Tibial artery (tissue), 4 donors: ENCODE measurements around the gene ACTL8.
"Not testable (repeated sequence)": the region's sequence is repeated elsewhere in the genome, so short reads cannot be mapped to it uniquely, and the experiment has no call there.

Experiments used
- DNase-seq, 2 donors: peaks; one replicate each; pipeline ENCODE4 v3.0.0-alpha.2; 2019
- H3K27ac ChIP-seq, 2 donors: fragments of 200-600 bp; sonication (generic) in 1 of 2; 1 replicate in 1 of 2; 2 replicates in 1 of 2; pipeline ENCODE4 v1.5.1; 2018 to 2019; ENCODE audit warnings: mild to moderate bottlenecking in 1 of 2
- H3K27me3 ChIP-seq, 2 donors: fragments of 200-600 bp; sonication (generic) in 1 of 2; one replicate each; pipeline versions ENCODE4 v1.5.1 to v1.6.0; 2016 to 2019
- H3K36me3 ChIP-seq, 3 donors: fragments of 200-600 bp; sonication (generic) in 2 of 3; one replicate each; pipeline ENCODE4 v1.5.1; 2016 to 2019; ENCODE audit warnings: mild to moderate bottlenecking in 2 of 3
- H3K4me1 ChIP-seq, 4 donors: fragments of 200-600 bp; sonication (generic) in 2 of 4; 1 replicate in 3 of 4; 2 replicates in 1 of 4; pipeline ENCODE4 v1.5.1; 2016 to 2019
- H3K4me3 ChIP-seq, 2 donors: fragments of 200-600 bp; sonication (generic) in 1 of 2; 1 replicate in 1 of 2; 2 replicates in 1 of 2; pipeline ENCODE4 v1.5.1; 2018 to 2019; ENCODE audit warnings: mild to moderate bottlenecking in 2 of 2
- H3K9me3 ChIP-seq, 3 donors: fragments of 200-600 bp; sonication (generic) in 1 of 3; one replicate each; pipeline ENCODE4 v1.5.1; 2016 to 2019
- intact Hi-C: fragments of 100-400 bp; cut with DNase I; formaldehyde crosslinking; loops from one replicate; pipeline ENCODE4 v1.15.0; 2023; ENCODE audit warnings: low total_unique reads
- TF ChIP-seq, protein P1 (sequence below), 2 experiments: fragments of 200-600 bp in 1 of 2; fragments of 450-650 bp in 1 of 2; IDR thresholded peaks; one replicate each; pipeline ENCODE4 v1.5.1; 2017 to 2019; ENCODE audit warnings: antibody characterized with exemption in 2 of 2, mild to moderate bottlenecking in 1 of 2, moderate library complexity in 1 of 2

ACTL8 gene

DNA sequence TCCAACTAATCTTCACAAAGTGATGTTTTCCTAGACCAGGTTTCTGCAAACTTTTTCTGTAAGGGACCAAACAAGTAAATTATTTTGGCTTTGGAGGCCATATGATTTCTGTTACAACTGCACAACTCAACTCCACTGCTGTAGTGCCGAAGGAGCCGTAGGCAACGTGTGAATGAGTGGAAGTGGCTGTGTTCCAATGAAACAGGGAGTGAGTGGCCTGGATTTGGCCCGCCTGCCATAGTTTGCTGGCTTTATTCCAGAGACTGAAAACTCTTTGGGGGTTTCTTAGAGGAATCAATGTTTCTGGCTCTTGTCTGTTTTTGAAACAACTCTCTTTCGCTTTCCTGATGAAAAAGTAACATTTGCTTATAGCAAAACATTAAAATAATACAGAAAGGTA, 12.6 kb upstream of the ACTL8 start:
- no peak for DNase-seq
- intact Hi-C loops: no loop called here
- Histone ChIP-seq H3K4me1 (peaks cover 0 to 4% (median 1%) of the 10 kb centered on the region in 4 donors), H3K36me3 (no peaks in the 10 kb centered on the region), H3K4me3 (no peak overlapping the region), H3K27me3 (peaks cover 0 to 40% of the 10 kb centered on the region in 2 donors), H3K9me3 (no peaks in the 10 kb centered on the region), H3K27ac (no peak overlapping the region)
- TF ChIP-seq, protein P1, sequence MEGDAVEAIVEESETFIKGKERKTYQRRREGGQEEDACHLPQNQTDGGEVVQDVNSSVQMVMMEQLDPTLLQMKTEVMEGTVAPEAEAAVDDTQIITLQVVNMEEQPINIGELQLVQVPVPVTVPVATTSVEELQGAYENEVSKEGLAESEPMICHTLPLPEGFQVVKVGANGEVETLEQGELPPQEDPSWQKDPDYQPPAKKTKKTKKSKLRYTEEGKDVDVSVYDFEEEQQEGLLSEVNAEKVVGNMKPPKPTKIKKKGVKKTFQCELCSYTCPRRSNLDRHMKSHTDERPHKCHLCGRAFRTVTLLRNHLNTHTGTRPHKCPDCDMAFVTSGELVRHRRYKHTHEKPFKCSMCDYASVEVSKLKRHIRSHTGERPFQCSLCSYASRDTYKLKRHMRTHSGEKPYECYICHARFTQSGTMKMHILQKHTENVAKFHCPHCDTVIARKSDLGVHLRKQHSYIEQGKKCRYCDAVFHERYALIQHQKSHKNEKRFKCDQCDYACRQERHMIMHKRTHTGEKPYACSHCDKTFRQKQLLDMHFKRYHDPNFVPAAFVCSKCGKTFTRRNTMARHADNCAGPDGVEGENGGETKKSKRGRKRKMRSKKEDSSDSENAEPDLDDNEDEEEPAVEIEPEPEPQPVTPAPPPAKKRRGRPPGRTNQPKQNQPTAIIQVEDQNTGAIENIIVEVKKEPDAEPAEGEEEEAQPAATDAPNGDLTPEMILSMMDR (IDR thresholded peaks at IDR 0.05): no peak

- no peaks in the 10 kb centered on the region for H3K36me3 ChIP-seq
- peaks cover 0 to 4% (median 1%) of the 10 kb centered on the region in 4 donors for H3K4me1 ChIP-seq
- H3K4me3 ChIP-seq: no peak overlapping the region
- H3K27ac ChIP-seq: no peak overlapping the region
- intact Hi-C loops: no loop called here
- TF ChIP-seq, protein P1 (IDR thresholded peaks at IDR 0.05): no peak
- H3K9me3 ChIP-seq: no peaks in the 10 kb centered on the region
- no peak for DNase-seq
- H3K27me3 ChIP-seq: peaks cover 0 to 45% of the 10 kb centered on the region in 2 donors
These were observed 12.0 kb upstream of the ACTL8 start for GRCh38 chr1:17743008-17743647.

DNA sequence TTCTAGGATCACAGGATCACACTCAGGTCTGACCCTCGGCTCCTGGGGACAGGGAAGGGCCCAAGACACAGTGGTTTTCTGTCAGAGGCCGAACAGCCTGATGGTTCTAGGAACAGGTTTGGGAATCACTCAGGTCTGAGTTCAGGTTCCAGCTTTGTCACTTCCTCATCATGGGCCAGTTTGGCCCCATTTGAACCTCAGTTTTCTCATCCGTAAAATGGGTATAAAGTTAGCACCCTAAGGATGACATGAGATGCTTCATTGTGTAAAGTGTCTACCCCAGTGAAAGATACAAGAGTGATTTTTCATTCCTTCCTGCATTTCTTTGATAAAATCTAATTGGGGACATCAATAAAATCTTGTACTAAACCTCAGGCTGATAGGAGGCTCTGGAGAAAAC, 11.2 kb upstream of the ACTL8 start:
- TF ChIP-seq, protein P1 (IDR thresholded peaks at IDR 0.05): no peak
- intact Hi-C loops: no loop called here

DNA sequence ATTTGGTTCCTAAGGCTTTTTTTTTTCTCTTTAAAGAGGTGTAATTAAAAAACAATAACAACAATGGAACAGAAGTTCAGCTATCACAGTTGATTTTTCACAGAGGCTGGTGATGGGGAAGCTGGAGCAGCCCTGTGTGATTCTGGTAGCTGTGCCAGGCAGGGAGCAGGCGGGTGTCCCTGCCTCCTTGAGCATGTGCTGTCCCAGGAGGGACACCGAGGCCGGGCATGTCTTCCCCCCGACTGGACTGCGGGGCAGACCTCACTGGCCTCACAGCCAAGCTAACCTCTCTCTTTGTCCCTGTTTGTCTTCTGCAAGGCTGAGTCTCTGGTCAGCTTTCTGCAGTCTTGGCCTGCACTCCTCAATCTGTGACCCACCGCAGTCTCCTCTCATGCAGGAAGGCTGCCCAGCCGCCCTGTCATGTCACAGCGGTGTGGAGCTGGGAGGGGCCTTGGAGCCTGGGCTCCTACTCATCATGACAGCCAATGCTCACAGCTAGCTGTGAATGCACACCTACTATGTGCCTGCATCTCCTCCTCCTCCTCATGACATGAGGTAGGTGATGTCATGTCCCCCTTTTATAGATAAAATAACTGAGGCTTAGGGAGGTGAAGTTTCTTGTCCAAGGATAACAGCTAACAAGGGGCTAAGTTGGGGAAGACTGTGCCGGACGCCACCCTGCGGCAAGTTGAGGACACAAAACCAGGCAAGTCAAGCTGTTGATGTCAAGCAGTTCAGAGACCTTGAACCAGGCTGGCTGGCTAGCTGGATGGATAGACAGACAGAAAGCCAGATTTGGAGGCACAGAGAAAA, 10.3 kb upstream of the ACTL8 start:
- Histone ChIP-seq H3K27me3 (peaks cover 0 to 33% of the 10 kb centered on the region in 2 donors), H3K4me1 (peaks cover 0 to 4% (median 1%) of the 10 kb centered on the region in 4 donors), H3K9me3 (no peaks in the 10 kb centered on the region), H3K4me3 (no peak overlapping the region), H3K27ac (no peak overlapping the region), H3K36me3 (no peaks in the 10 kb centered on the region)
- TF ChIP-seq, protein P1 (IDR thresholded peaks at IDR 0.05): no peak
- intact Hi-C loops: no loop called here
- DNase-seq: no peak

More for the DNA sequence above, 11.2 kb upstream of the ACTL8 start:
- Histone ChIP-seq H3K36me3 (no peaks in the 10 kb centered on the region), H3K4me3 (no peak overlapping the region), H3K9me3 (no peaks in the 10 kb centered on the region), H3K4me1 (peaks cover 0 to 4% (median 1%) of the 10 kb centered on the region in 4 donors), H3K27me3 (peaks cover 0 to 42% of the 10 kb centered on the region in 2 donors), H3K27ac (no peak overlapping the region)
- DNase-seq: no peak

GRCh38 chr1:17745479-17745955, 9.6 kb upstream of the ACTL8 start:
- no peak for DNase-seq
- Histone ChIP-seq H3K4me1 (peaks cover 0 to 4% (median 1%) of the 10 kb centered on the region in 4 donors), H3K4me3 (no peak overlapping the region), H3K36me3 (no peaks in the 10 kb centered on the region), H3K9me3 (no peaks in the 10 kb centered on the region), H3K27me3 (peaks cover 0 to 27% of the 10 kb centered on the region in 2 donors), H3K27ac (no peak overlapping the region)
- intact Hi-C loops: no loop called here
- TF ChIP-seq, protein P1 (IDR thresholded peaks at IDR 0.05): no peak

DNA sequence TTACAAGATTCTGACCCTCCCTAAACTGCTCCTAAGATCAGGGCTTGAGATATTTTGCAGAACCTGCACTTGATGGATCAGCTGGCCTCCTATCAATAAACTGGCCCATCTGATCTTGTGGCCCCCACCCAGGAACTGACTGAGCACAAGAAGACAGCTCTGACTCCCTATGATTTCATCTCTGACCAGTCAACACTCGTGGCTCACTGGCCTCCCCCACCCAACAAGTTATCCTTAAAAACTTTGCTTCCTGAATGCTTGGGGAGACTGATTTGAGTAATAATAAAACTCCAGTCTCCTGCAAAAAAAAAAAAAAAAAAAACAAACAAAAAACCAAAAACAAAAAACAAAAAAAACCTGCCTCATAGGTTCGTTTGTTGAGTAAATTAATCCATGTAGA, 8.9 kb upstream of the ACTL8 start:
- peaks cover 0 to 19% of the 10 kb centered on the region in 2 donors for H3K27me3 ChIP-seq
- H3K36me3 ChIP-seq, H3K4me3 ChIP-seq, DNase-seq, H3K9me3 ChIP-seq, intact Hi-C loops, H3K4me1 ChIP-seq, H3K27ac ChIP-seq: not testable (repeated sequence)
